Lower leg skin (tissue), 3 donors: ENCODE results near the gene AMIGO3.

Experiments
- POLR2A ChIP-seq, 2 donors: fragments of 450-650 bp; IDR thresholded peaks; one replicate each; pipeline ENCODE4 v1.6.1; 2016 to 2017; ENCODE audit warnings: antibody characterized with exemption in 2 of 2, mild to moderate bottlenecking in 1 of 2, moderate library complexity in 1 of 2
- TF ChIP-seq, protein P1 (sequence below), 3 donors: fragments of 450-650 bp; IDR thresholded peaks; one replicate each; pipeline ENCODE4 v1.5.1; 2016; ENCODE audit warnings: antibody characterized with exemption in 3 of 3, mild to moderate bottlenecking in 3 of 3, moderate library complexity in 2 of 3

- TF ChIP-seq POLR2A (IDR thresholded peaks at IDR 0.05), result no peak
- TF ChIP-seq, protein P1, sequence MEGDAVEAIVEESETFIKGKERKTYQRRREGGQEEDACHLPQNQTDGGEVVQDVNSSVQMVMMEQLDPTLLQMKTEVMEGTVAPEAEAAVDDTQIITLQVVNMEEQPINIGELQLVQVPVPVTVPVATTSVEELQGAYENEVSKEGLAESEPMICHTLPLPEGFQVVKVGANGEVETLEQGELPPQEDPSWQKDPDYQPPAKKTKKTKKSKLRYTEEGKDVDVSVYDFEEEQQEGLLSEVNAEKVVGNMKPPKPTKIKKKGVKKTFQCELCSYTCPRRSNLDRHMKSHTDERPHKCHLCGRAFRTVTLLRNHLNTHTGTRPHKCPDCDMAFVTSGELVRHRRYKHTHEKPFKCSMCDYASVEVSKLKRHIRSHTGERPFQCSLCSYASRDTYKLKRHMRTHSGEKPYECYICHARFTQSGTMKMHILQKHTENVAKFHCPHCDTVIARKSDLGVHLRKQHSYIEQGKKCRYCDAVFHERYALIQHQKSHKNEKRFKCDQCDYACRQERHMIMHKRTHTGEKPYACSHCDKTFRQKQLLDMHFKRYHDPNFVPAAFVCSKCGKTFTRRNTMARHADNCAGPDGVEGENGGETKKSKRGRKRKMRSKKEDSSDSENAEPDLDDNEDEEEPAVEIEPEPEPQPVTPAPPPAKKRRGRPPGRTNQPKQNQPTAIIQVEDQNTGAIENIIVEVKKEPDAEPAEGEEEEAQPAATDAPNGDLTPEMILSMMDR (IDR thresholded peaks at IDR 0.05), result no peak
Measured at GRCh38 chr3:49703956-49704355, 15.5 kb downstream of the AMIGO3 start.
